NCI-H1105 treated with DMSO at 0.1 percent for 48 hours (cell line): ENCODE measurements around the gene TCERG1L.
"Not testable (repeated sequence)": the region's sequence is repeated elsewhere in the genome, so short reads cannot be mapped to it uniquely, and the experiment has no call there.

Experiments used
- DNase-seq: peaks from one replicate; lab custom pipeline; 2025; lab: John Stamatoyannopoulos, UW

Gene TCERG1L

GRCh38 chr10:131184503-131184902, 127.0 kb downstream of the TCERG1L start:
- no peak for DNase-seq

- DNase-seq, result no peak
These were observed 127.9 kb downstream of the TCERG1L start for GRCh38 chr10:131183546-131184045.

GRCh38 chr10:131181456-131181855, 130.1 kb downstream of the TCERG1L start:
- DNase-seq, result no peak

GRCh38 chr10:131180740-131181415, 130.6 kb downstream of the TCERG1L start:
- no peak for DNase-seq

DNA sequence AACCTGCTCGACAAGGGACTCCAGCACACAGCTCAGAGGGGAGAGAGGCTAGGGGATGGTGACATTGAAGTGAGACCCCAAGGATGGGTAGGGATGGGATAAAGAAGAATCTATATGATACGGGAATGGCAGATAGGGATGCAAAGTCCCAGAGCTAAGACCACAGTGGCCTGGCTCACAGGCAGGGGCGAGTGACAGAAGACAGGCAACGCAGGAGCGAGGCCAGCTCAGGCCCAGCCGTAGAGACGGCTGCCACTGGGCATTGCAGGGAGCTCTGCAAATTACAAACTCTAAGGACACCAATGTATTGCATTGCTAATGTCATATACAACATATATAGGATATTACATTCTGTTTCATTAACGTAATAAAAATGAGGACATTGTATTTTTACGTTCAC, 131.4 kb downstream of the TCERG1L start:
- DNase-seq, result no peak

DNA sequence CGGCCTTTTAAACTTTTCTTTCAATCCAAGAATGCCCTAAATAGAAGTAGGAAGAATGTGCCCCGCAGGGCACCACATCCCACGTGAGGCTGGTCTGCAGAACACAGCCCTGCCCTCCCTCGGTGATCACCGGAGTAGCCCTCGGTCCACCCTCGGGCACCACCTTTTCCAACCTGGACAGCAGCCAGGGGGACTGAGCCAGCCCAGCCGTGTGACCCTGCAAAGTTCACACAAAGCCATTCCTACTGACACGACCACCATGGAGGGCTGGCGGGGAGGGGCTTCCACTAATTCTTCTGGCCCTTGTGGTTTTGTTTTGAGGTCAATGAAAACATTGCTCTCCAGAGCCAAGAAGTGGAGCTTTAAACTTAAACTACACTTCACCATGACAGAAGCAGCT, 132.2 kb downstream of the TCERG1L start:
- no peak for DNase-seq

GRCh38 chr10:131178521-131179331, 132.8 kb downstream of the TCERG1L start:
- DNase-seq, result no peak

- no peak for DNase-seq
These were observed 133.8 kb downstream of the TCERG1L start for GRCh38 chr10:131177431-131178327.

DNA sequence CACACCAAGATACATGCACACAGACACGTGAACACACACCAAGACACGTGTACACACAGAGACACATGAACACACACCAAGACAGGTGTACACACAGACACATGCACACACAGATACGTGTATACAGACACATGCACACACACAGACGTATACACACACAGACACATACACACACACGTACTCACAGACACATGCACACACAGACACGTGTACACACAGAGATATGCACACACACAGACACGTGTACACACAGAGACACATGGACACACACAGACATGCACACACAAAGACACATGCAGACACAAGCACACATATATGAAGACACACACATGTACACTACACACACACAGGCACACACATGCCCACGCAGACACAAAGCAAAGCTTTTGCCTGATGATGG, 134.6 kb downstream of the TCERG1L start:
- no peak for DNase-seq

DNA sequence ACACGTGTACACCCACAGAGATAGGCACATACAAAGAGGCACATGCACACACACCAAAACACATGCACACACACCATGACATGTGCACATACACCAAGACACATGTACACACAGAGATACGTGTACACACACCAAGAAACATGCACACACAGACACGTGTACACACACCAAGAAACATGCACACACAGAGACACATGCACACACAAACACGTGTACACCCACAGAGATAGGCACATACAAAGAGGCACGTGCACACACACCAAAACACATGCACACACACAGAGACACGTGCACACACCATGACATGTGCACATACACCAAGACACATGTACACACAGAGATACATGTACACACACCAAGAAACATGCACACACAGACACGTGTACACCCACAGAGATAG, 135.2 kb downstream of the TCERG1L start:
- DNase-seq, result not testable (repeated sequence)

DNA sequence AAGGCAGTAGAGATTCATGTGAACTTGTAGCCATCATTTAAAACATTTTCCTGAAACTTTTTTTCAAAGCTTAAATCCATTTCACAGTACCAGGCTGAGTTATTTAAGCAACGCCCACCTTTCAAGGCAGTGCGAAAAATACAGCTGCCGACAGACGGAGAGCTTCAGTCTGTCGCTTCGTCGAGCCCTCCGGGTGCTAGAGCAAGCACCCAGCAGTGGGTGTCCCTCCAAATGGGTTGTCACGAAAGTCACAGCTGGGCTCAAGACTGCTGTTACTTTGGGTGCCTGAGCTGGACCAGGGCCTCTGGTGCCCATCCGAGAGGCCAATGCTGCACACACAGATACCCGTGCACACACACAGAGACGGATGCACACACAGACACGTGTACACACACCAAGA, 135.6 kb downstream of the TCERG1L start:
- DNase-seq, result no peak

GRCh38 chr10:131174651-131175540, 136.6 kb downstream of the TCERG1L start:
- no peak for DNase-seq

GRCh38 chr10:131174211-131174565, 137.3 kb downstream of the TCERG1L start:
- no peak for DNase-seq

DNA sequence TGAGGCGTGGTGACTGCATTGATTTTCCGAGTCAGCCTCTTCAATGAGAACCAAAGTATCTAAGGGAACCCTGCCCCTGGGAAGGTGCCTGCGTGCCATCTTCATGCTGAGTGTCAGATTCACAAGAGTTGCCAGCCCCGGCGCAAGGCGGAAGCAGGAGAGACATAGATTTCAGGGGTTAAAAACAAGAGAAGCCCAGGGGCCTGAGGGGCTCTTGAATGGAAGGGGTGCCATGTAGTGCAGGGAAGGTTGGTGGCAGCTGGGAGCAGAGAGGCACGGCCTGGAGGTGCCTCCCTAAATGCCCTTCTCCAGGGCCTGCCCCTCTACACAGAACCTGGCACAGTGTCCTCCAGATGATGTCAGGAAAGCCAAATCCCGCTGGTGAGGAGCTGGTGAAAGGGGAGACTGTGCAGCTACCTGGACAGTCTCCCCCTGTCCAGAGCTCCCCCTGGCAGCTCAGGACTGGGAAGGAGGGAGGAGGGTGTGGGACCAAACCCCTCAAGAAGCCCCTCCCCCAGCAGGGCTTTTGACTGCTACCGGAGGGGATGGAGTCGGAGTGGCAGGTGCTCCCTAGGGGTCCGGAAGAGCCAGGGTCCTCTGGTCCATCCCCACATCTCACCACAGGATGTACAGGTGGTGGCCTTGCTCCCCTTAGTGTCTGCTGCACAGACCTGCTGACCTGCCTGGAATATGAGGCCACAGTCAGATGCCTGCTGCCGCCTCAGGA, 137.9 kb downstream of the TCERG1L start:
- DNase-seq, result no peak

GRCh38 chr10:131172433-131172832, 139.1 kb downstream of the TCERG1L start:
- DNase-seq, result no peak

- no peak for DNase-seq
These were observed 142.4 kb downstream of the TCERG1L start for GRCh38 chr10:131169146-131169545.

DNA sequence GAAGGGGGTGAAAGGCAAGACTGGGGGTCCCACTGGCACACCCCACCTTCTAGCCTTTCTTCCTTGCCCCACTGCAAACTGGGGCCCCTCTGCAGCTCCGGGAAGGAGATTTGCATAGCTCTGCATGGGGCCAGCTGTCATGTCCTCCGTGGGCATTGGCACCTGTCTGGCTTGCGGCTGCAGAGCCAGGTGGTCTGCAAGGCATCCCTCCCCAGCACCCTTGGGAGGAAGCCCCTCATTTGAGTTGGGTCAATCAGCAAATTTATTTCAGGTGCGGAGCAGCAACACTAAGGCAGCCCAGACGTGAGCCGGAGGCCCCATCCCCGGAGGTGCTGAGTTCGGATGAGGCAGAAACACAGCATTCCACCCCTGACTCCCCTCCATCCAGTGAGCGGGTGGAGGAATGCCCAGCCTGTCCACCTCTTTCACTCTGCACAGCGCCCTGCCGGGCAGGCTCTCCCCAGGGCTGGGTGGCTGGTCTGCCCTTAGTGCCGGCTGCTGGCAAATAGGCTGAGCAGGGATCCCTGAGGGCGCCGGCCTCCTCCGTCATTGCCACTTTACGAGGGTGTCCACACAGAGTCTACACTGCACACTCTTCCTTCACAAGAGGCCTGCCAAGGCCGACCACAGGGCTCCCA, 143.2 kb downstream of the TCERG1L start:
- DNase-seq, result no peak

DNA sequence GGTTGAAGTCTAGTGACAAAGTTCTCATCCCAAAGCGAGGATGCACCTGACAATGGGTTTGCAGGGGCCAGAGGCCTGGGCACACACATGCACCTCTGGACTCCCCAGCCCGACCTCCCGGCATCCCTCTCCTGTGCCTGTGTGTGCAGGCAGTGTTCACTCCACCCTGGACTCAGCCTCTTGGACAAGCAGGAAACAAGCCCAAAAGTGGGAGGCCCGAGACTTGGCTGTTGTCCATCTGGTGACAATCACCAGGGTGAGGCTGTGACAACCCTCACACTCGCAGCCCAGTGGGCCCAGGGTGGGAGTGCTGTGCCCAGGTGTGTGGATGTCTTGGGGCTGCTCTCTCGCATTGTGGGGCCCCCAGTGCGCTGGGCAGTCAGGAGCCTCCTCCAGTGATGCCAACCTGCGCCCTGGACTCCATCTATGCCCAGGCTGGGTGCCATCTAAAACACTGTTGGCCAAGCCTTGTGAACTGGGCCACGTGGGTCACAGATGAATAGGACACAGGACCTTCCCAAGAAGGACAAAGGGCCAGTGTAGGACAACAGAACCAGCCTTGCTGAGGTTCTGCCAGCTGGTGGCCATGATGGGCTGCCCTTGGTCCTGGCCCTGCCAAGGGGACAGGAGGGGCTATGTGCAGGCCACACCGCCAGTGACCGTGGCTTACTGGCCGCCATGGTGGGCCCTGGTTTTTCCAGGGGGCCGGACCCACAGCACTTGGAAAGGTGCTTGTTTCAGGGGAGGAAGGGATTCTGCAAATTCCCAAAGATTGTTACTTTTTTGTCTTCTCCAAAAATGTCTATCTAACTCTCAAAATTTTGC, 144.3 kb downstream of the TCERG1L start:
- no peak for DNase-seq

GRCh38 chr10:131166486-131166885, 145.0 kb downstream of the TCERG1L start:
- no peak for DNase-seq
